Vagina (tissue), 2 donors: ENCODE data around the gene KRT33A. TPM values are rescaled to one million over a fixed set of nuclear protein-coding genes. Genes with fewer than 3 reads are reported as not detected.

Experiments
- DNase-seq, 2 donors: peaks; one replicate each; pipeline ENCODE4 v3.0.0-alpha.2; 2017; ENCODE audit errors: extremely low spot score in 2 of 2
- H3K27ac ChIP-seq: fragments of 200-600 bp; sonication (generic); one replicate; pipeline ENCODE4 v1.5.1; 2019
- H3K27me3 ChIP-seq: fragments of 200-600 bp; sonication (generic); one replicate; pipeline ENCODE4 v1.5.1; 2019
- H3K36me3 ChIP-seq, 2 donors: fragments of 200-600 bp; sonication (generic); one replicate each; pipeline ENCODE4 v1.5.1; 2017 to 2019
- H3K4me1 ChIP-seq: fragments of 200-600 bp; sonication (generic); one replicate; pipeline ENCODE4 v1.5.1; 2019
- H3K4me3 ChIP-seq, 2 donors: fragments of 200-600 bp; sonication (generic); 1 replicate in 1 of 2; 2 replicates in 1 of 2; pipeline ENCODE4 v1.5.1; 2016 to 2019
- H3K9me3 ChIP-seq: fragments of 200-600 bp; sonication (generic); one replicate; pipeline ENCODE4 v1.5.1; 2019
- CTCF ChIP-seq, 3 experiments: fragments of 450-650 bp in 2 of 3; fragments of 200-600 bp in 1 of 3; sonication (generic) in 1 of 3; IDR thresholded peaks; one replicate each; pipeline ENCODE4 v1.5.1; 2017 to 2019; ENCODE audit warnings: antibody characterized with exemption in 3 of 3, mild to moderate bottlenecking in 2 of 3, moderate library complexity in 2 of 3
- intact Hi-C: fragments of 100-400 bp; cut with DNase I; formaldehyde crosslinking; loops from one replicate; pipeline ENCODE4 v1.15.1; 2023
- total RNA-seq: library from RNA; depleted of rRNA; stranded (reverse); fragments of >200 nt; gene quantifications from one replicate; pipeline ENCODE4 v1.2.3, GENCODE V29; 2016

Gene KRT33A
- total RNA-seq, 1 donor from 2014 or later, result 1.5 TPM

- Histone ChIP-seq H3K36me3 (no peaks in the 10 kb centered on the region), H3K9me3 (no peaks in the 10 kb centered on the region), H3K4me1 (peaks cover 6% of the 10 kb centered on the region), H3K27ac (no peak overlapping the region), H3K4me3 (no peak overlapping the region), H3K27me3 (no peaks in the 10 kb centered on the region)
- DNase-seq, result no peak
- intact Hi-C loops, result no loop called here
- TF ChIP-seq CTCF (IDR thresholded peaks at IDR 0.05), result no peak
Observed at GRCh38 chr17:41296846-41297245, 53.8 kb downstream of the KRT33A start.

Other genes starting within 250 kb of the KRT33A start
- gene KRTAP4-16, start 248.6 kb downstream of the KRT33A start, total RNA-seq, result not detected
- not detected for gene KRTAP4-9, start 245.4 kb downstream of the KRT33A start, total RNA-seq
- not detected for gene KRTAP4-11, start 232.5 kb downstream of the KRT33A start, total RNA-seq
- gene KRTAP4-12, start 226.6 kb downstream of the KRT33A start, total RNA-seq, result not detected
- gene KRTAP4-6, start 210.3 kb downstream of the KRT33A start, total RNA-seq, result not detected
- not detected for gene KRTAP4-5, start 201.0 kb downstream of the KRT33A start, total RNA-seq
- not detected for gene KRTAP4-4, start 190.1 kb downstream of the KRT33A start, total RNA-seq
- gene KRTAP4-3, start 182.6 kb downstream of the KRT33A start, total RNA-seq, result not detected
- gene KRTAP4-2, start 172.6 kb downstream of the KRT33A start, total RNA-seq, result not detected
- not detected for gene KRTAP4-1, start 165.9 kb downstream of the KRT33A start, total RNA-seq
- not detected for gene KRTAP9-1, start 160.9 kb downstream of the KRT33A start, total RNA-seq
- not detected for gene KRTAP9-2, start 124.2 kb downstream of the KRT33A start, total RNA-seq
- gene KRTAP9-3, start 118.4 kb downstream of the KRT33A start, total RNA-seq, result not detected
- not detected for gene KRTAP9-8, start 112.8 kb downstream of the KRT33A start, total RNA-seq
- gene KRTAP9-4, start 101.1 kb downstream of the KRT33A start, total RNA-seq, result not detected
- not detected for gene KRTAP9-9, start 95.4 kb downstream of the KRT33A start, total RNA-seq
- gene KRTAP9-6, start 85.5 kb downstream of the KRT33A start, total RNA-seq, result not detected
- not detected for gene KRTAP9-7, start 75.1 kb downstream of the KRT33A start, total RNA-seq
- gene KRTAP29-1, start 48.0 kb downstream of the KRT33A start, total RNA-seq, result not detected
- gene KRTAP16-1, start 41.5 kb downstream of the KRT33A start, total RNA-seq, result not detected
- gene KRTAP17-1, start 35.1 kb downstream of the KRT33A start, total RNA-seq, result not detected
- not detected for gene KRT33B, start 19.0 kb upstream of the KRT33A start, total RNA-seq
- gene KRT34, start 31.5 kb upstream of the KRT33A start, total RNA-seq, result 0.74 TPM
- gene KRT31, start 46.8 kb upstream of the KRT33A start, total RNA-seq, result not detected
- gene KRT37, start 73.8 kb upstream of the KRT33A start, total RNA-seq, result not detected
- gene KRT38, start 90.2 kb upstream of the KRT33A start, total RNA-seq, result not detected
- gene KRT32, start 116.6 kb upstream of the KRT33A start, total RNA-seq, result not detected
- gene KRT35, start 130.3 kb upstream of the KRT33A start, total RNA-seq, result not detected
- gene KRT36, start 139.1 kb upstream of the KRT33A start, total RNA-seq, result not detected
- 10,968 TPM for gene KRT13, start 154.8 kb upstream of the KRT33A start, total RNA-seq
- gene KRT15, start 168.1 kb upstream of the KRT33A start, total RNA-seq, result 931 TPM
- gene KRT19, start 177.5 kb upstream of the KRT33A start, total RNA-seq, result 198 TPM
- gene KRT9, start 221.2 kb upstream of the KRT33A start, total RNA-seq, result not detected
- 1,546 TPM for gene KRT14, start 236.1 kb upstream of the KRT33A start, total RNA-seq